GM12801 (cell line): ENCODE results near the gene ADAMTSL1.

Source experiments
- TF ChIP-seq, protein P1 (sequence below): IDR thresholded peaks from one replicate; pipeline ENCODE4 v1.5.1; 2011; ENCODE audit warnings: control low read depth; ENCODE audit not compliant: insufficient read length; ENCODE audit errors: extremely low read depth

The ADAMTSL1 gene

DNA sequence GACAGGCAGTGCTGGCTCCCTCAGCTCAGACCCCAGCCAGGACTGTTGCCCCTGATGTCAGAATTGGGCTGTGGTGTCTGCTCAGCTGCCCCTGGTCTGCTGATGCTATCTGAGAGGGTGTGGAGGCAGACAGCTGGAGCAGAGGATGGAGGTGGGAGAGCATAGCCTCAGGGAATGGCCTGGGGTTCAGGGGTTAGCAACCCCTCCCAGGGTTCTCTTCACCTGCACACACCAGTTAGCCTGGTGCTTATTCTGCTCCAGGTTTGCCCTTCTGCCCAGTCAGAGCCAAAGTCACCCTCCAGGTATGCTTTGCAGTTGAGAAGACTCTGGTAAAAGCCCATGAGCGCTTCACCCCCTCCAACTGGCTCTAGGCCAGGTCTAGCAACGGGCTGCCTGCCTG lies 449.2 kb downstream of the ADAMTSL1 start:
- TF ChIP-seq, protein P1, sequence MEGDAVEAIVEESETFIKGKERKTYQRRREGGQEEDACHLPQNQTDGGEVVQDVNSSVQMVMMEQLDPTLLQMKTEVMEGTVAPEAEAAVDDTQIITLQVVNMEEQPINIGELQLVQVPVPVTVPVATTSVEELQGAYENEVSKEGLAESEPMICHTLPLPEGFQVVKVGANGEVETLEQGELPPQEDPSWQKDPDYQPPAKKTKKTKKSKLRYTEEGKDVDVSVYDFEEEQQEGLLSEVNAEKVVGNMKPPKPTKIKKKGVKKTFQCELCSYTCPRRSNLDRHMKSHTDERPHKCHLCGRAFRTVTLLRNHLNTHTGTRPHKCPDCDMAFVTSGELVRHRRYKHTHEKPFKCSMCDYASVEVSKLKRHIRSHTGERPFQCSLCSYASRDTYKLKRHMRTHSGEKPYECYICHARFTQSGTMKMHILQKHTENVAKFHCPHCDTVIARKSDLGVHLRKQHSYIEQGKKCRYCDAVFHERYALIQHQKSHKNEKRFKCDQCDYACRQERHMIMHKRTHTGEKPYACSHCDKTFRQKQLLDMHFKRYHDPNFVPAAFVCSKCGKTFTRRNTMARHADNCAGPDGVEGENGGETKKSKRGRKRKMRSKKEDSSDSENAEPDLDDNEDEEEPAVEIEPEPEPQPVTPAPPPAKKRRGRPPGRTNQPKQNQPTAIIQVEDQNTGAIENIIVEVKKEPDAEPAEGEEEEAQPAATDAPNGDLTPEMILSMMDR: no peak

DNA sequence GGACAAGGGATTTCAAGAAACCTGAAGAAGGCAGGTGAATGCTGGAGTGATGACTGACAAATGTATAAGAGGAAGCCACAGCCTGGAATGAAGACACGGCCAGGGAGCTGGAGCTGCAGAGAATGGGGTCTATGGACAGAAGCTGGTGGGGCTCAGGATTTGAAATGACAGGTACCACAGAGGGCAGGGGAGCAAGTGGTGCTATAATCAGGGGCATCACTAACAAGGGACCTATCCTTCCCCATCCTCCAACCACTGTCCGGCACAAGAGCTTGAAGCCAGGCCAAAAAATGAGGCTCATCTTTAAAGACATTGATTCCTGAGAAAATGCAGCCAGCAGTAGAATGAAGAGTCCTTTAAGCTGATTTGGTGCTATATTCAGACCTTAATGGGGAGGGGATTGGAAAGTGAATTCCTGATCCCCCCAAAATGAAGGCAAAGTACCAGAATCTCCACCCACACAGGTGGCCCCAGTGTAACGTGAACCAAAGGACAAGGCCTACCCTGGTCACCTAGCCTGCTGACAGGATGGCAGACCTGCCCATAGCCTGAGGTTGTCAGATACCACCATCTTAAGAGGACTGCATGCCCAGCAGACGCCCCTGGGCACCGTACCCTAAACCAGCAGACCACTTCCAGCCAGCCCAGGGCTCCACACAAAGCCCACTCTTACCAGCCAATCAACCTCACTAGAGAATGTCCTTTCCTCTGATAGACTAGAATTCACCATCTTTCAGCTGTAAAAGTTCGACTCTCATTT lies 449.9 kb downstream of the ADAMTSL1 start:
- TF ChIP-seq, protein P1: no peak

DNA sequence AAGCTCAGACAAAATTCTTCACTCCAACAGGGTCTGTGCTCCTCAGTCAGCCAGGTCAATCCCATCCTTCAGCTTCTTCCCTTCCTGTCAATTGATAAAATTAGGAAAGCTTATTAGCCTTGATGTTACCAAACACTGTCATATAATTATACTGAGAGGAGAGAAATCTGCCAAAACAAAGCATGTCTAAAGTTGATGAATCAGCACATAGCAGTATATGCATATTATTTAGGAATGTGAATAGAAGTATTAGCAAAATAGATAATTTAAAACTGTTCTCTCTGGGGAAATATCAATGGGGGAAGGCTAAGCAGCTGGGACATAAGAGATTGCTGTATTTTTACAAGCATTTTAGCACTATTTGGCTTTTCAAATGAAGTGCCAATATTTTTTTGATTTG lies 451.9 kb downstream of the ADAMTSL1 start:
- TF ChIP-seq, protein P1: no peak

DNA sequence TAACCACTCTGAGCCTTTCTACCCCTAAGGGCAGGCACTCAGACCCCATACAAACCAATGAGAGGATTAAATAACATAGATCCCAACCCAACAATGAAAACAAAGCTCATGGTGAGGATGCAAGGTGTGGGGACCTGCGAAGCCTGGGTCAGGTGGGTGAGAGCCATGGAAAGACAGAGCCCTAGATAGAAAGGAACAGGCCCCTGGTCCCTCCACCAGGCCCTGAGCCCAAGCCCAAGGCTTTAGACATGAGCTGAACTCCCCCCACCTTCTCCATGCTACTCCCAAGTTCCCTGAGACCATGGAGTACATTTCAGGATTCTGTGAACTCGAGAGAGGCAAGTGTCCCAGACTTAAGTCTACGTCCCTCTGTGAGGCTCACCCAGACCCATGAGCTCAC lies 452.6 kb downstream of the ADAMTSL1 start:
- TF ChIP-seq, protein P1: no peak

DNA sequence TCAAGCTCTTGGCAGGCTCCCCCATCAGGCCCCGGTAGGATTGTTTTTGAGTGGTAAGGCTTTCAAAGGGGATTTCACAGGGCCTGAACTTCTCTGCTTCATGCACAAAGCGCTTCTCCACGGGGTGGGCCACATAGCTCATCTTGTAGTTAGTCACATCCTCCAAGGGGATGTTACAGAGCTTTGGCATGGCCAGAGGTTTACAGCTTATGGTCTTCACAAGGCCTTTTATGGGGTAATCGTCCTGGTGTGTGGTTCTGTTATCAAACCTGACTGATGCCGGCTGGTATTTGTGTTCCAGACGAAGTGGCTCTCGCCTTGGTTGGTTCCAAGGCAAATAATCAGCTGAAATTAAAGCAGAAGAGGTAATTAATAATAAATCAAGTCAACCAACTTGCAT lies 454.8 kb downstream of the ADAMTSL1 start:
- TF ChIP-seq, protein P1: no peak

DNA sequence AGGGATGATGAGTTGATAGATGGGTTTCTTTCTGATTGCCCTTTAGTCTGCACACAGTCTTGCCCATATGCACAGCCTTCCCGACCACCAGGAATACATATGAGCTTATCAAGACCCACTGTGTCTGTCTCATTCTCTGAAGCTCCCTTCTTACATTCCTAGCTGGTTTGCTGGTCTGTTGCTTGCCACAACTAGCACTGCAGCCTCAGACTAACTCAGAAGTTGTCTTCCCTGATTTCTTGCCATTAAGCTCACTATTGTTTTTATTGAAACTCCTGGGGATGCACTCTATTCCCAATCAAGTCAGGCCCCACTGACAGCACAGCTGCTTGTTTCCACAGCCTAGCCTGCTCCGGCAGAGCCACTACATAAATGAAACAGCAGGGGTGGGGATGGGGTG lies 461.6 kb downstream of the ADAMTSL1 start:
- TF ChIP-seq, protein P1: no peak

DNA sequence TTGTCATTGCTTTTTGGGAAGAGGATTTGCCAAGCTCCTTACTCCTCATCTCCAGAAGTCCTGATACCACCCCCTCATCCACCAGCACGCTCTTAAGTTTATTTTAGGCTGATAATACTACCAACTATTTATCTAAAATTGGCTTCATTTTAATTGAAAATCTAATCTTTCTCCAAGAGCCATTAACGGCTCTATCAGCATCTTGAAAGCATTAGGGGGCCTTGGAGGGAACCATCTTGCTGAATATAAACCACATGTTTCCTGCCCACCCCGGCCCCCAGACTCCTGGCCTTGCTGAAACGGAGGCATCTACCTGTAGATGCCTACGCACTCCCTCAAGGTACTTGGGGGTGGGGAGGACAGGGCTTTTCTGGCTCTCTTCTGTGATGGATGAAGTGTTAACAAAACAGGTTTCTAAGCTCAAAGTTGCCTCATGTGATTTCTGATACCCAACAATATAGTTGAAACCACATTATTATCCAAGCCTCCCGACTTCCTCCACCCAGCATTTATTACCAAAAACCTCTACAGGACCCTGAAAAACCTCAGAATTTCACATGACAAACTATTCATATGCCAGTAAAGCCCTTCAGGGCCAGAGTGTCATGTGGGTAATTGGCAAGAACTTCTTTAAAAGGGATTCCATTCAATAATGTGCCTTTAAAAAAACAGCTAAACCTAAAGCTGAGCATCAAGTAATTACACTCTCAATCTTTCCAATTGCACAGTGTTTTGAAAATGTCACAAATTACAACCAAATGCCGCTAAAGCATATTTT lies 462.3 kb downstream of the ADAMTSL1 start:
- TF ChIP-seq, protein P1: no peak
